GM19193 (cell line): ENCODE results near the gene HSPA12A.

Experiments
- POLR2A ChIP-seq: IDR thresholded peaks from 4 replicates; pipeline ENCODE4 v1.6.1; 2011; ENCODE audit not compliant: insufficient read depth, insufficient read length; ENCODE audit errors: extremely low read depth

The HSPA12A gene

GRCh38 chr10:116742367-116743265 lies at the start of gene HSPA12A:
TSS of gene HSPA12A (minus strand) at chr10:116742566. CDS start at chr10:116742469, 97 bp downstream.
- no peak for TF ChIP-seq POLR2A

- TF ChIP-seq POLR2A: no peak
Observed at GRCh38 chr10:116791241-116791640, 48.9 kb upstream of the HSPA12A start.

- TF ChIP-seq POLR2A: no peak
Observed at GRCh38 chr10:116787893-116788665, 45.7 kb upstream of the HSPA12A start.

GRCh38 chr10:116787053-116787659 lies 44.8 kb upstream of the HSPA12A start:
- no peak for TF ChIP-seq POLR2A

- TF ChIP-seq POLR2A: no peak
Observed at GRCh38 chr10:116785867-116786266, 43.5 kb upstream of the HSPA12A start.

GRCh38 chr10:116785282-116785681 lies 42.9 kb upstream of the HSPA12A start:
- no peak for TF ChIP-seq POLR2A

- TF ChIP-seq POLR2A: no peak
Observed at GRCh38 chr10:116784651-116785050, 42.3 kb upstream of the HSPA12A start.

GRCh38 chr10:116784035-116784434 lies 41.7 kb upstream of the HSPA12A start:
- TF ChIP-seq POLR2A: no peak

GRCh38 chr10:116783011-116783655 lies 40.8 kb upstream of the HSPA12A start:
- TF ChIP-seq POLR2A: no peak

GRCh38 chr10:116781370-116781884 lies 39.1 kb upstream of the HSPA12A start:
- TF ChIP-seq POLR2A: no peak

GRCh38 chr10:116780691-116781205 lies 38.4 kb upstream of the HSPA12A start:
- TF ChIP-seq POLR2A: no peak

GRCh38 chr10:116779076-116779687 lies 36.8 kb upstream of the HSPA12A start:
- TF ChIP-seq POLR2A: no peak

GRCh38 chr10:116777006-116777405 lies 34.6 kb upstream of the HSPA12A start:
- TF ChIP-seq POLR2A: no peak
